KMS-11 (cell line): ENCODE measurements around the gene CNGB1.

Source experiments
- H2AFZ ChIP-seq: fragments of 200-600 bp; sonication (generic); 2 replicates; pipeline ENCODE4 v1.6.1; 2016; ENCODE audit warnings: antibody characterized with exemption, mixed run types, low read depth
- H3K27ac ChIP-seq: fragments of 200-600 bp; sonication (generic); 2 replicates; pipeline ENCODE4 v1.6.1; 2016; ENCODE audit warnings: mild to moderate bottlenecking, mixed run types
- H3K27me3 ChIP-seq: fragments of 200-600 bp; sonication (generic); 2 replicates; pipeline ENCODE4 v1.6.1; 2017; ENCODE audit warnings: mild to moderate bottlenecking, low read depth, mixed run types, moderate library complexity; ENCODE audit not compliant: insufficient read depth
- H3K36me3 ChIP-seq: fragments of 200-600 bp; sonication (generic); 2 replicates; pipeline ENCODE4 v1.6.1; 2017; ENCODE audit warnings: mild to moderate bottlenecking, mixed run types; ENCODE audit not compliant: insufficient read depth
- H3K4me1 ChIP-seq: fragments of 200-600 bp; sonication (generic); 2 replicates; pipeline ENCODE4 v1.6.1; 2016; ENCODE audit warnings: mild to moderate bottlenecking, low read depth, mixed run types; ENCODE audit not compliant: poor library complexity, severe bottlenecking
- H3K4me2 ChIP-seq: fragments of 200-600 bp; sonication (generic); 2 replicates; pipeline ENCODE4 v1.7.0; 2016; ENCODE audit warnings: mild to moderate bottlenecking, mixed run types
- H3K4me3 ChIP-seq: fragments of 200-600 bp; sonication (generic); IDR thresholded peaks from 2 replicates; pipeline ENCODE4 v1.6.1; 2017; ENCODE audit warnings: low read depth, low read length, mixed read lengths; ENCODE audit not compliant: insufficient read depth
- H3K79me2 ChIP-seq: fragments of 200-600 bp; sonication (generic); 2 replicates; pipeline ENCODE4 v1.6.1; 2016; ENCODE audit warnings: low read depth, mixed run types; ENCODE audit not compliant: insufficient read depth
- H3K9ac ChIP-seq: fragments of 200-600 bp; sonication (generic); 2 replicates; pipeline ENCODE4 v1.6.1; 2016; ENCODE audit warnings: mild to moderate bottlenecking, mixed run types
- H4K20me1 ChIP-seq: fragments of 200-600 bp; sonication (generic); 2 replicates; pipeline ENCODE4 v1.6.1; 2016; ENCODE audit warnings: mild to moderate bottlenecking, mixed run types; ENCODE audit not compliant: insufficient read depth
- CTCF ChIP-seq: fragments of 200-600 bp; sonication (generic); conservative IDR thresholded peaks from 2 replicates; pipeline ENCODE4 v1.6.1; 2017; ENCODE audit warnings: low read depth, mild to moderate bottlenecking, antibody characterized with exemption, low read length, moderate library complexity, mixed read lengths

Gene CNGB1

DNA sequence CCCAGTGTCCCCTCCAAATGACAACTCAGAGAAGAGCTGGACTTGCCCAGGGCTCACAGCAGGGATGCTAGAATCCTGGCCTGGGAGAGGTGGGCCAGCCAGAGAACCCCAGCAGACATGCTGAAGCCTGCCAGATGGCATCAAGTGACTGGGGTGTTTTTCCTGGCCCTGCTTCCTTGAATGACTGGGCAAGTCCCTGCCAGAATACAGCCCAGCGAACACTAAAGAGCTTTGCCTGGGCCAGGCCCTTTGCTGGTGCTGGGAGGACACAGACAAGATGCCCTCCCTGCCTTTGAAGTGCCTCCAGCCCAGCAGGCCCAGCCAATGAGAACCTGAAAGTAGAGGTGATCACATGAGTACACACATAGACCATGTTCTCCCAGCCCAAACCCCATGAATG is 18.0 kb upstream of the CNGB1 start:
- Histone ChIP-seq H3K9ac (no peak overlapping the region), H3K4me3 (no peak overlapping the region), H3K4me1 (no peaks in the 10 kb centered on the region), H3K27me3 (no peaks in the 10 kb centered on the region), H4K20me1 (no peaks in the 10 kb centered on the region), H3K36me3 (no peaks in the 10 kb centered on the region), H3K79me2 (no peaks in the 10 kb centered on the region), H3K4me2 (no peak overlapping the region), H3K27ac (no peak overlapping the region), H2AFZ (no peak overlapping the region)
- TF ChIP-seq CTCF, result no peak

DNA sequence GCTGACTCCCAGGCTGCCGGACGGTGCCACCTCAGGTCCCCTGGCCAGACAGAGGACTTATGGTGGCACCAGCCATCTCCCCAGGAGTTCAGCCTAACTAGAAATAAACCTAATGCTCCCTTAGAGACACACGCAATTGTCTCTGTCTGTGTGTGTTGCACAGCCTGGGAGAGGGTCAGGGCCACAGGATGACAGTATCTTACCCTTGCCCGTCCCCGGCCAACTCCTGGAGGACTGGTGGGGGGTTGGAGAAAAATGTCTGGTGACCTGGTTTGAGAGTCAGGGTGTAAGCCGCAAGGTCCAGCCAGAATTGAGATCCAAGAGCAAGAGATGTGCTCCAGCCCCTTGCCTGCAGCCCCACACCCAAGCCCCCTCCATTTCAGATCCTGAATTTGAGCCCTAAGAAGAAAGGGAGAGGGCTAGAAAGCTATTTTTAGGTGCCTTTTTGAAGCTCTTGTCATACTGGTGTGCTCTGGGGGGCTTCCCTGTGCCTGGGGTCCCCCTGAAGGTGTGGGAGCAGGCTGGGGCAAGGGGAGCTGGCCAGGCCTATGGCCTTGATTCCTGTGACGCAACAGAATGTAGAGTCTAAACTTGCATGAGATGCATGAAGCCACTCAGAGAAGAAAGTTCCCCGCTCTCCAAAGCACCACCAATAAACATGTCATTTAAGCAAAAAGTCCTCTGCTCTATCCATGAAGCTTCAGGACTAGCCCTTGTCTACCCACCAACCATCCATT is 16.7 kb upstream of the CNGB1 start:
- H3K9ac ChIP-seq, result no peak overlapping the region
- no peaks in the 10 kb centered on the region for H3K27me3 ChIP-seq
- H3K4me1 ChIP-seq, result peaks cover 4% of the 10 kb centered on the region
- no peaks in the 10 kb centered on the region for H3K79me2 ChIP-seq
- no peaks in the 10 kb centered on the region for H4K20me1 ChIP-seq
- H2AFZ ChIP-seq, result no peak overlapping the region
- no peak for TF ChIP-seq CTCF
- no peaks in the 10 kb centered on the region for H3K36me3 ChIP-seq
- no peak overlapping the region for H3K4me2 ChIP-seq
- H3K27ac ChIP-seq, result no peak overlapping the region
- H3K4me3 ChIP-seq, result no peak overlapping the region

- H3K27ac ChIP-seq, result no peak overlapping the region
- H2AFZ ChIP-seq, result no peak overlapping the region
- TF ChIP-seq CTCF, result no peak
- H3K79me2 ChIP-seq, result no peaks in the 10 kb centered on the region
- H3K36me3 ChIP-seq, result no peaks in the 10 kb centered on the region
- H3K9ac ChIP-seq, result no peak overlapping the region
- no peaks in the 10 kb centered on the region for H4K20me1 ChIP-seq
- H3K27me3 ChIP-seq, result no peaks in the 10 kb centered on the region
- peaks cover 16% of the 10 kb centered on the region for H3K4me1 ChIP-seq
- no peak overlapping the region for H3K4me2 ChIP-seq
- H3K4me3 ChIP-seq, result no peak overlapping the region
Measured at GRCh38 chr16:57986196-57986595, 15.3 kb upstream of the CNGB1 start.

DNA sequence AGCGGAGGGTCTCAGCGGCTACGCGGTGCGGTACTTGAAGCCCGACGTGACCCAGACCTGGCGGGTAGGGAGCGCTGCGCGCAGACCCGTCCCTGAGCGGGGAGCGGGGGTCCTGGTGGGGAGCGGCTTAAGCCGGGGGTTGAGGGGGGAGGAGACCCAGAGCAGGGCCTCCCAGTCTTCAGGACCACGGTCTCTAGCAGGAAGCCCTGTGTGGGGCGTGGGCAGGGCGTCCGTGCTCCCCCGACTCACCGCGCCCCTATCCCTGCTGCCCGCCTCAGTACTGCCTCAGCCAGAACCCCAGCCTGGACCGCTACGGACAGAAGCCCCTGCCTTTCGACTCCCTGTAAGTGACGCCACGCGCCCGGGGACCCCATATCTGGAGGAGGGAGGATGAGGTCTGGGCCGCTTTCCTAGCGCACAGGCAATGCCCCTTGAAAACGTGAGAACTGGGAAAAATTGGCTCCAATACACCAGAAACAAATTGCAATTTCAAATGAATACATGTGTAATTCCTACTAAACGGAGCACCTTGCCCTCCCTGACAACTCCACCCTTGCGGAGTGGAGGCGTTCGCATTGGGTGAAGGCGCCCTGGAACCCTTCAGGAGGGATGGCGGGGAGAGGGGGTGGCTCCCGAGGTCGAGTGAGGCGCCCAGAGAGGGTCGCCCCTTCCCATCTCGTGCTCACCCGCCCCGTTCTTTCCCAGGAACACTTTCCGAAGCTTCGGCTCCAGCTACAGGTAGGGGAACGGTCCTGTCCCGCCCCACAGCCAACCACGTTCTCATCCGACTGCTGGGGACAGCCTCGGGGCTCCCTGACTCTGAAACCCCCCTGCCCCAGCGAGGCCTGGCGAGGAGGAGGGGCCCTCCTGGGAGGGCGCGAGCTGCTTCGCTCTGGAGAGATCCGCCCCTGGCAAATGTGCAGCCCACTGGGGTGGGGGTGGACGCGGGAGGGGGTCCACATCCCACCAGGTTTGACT is 14.6 kb upstream of the CNGB1 start:
- H3K27me3 ChIP-seq, result no peaks in the 10 kb centered on the region
- H3K36me3 ChIP-seq, result no peaks in the 10 kb centered on the region
- no peak for TF ChIP-seq CTCF
- H3K4me3 ChIP-seq, result no peak overlapping the region
- no peak overlapping the region for H3K9ac ChIP-seq
- peaks cover 24% of the 10 kb centered on the region for H3K4me1 ChIP-seq
- no peaks in the 10 kb centered on the region for H4K20me1 ChIP-seq
- H2AFZ ChIP-seq, result no peak overlapping the region
- no peaks in the 10 kb centered on the region for H3K79me2 ChIP-seq
- no peak overlapping the region for H3K27ac ChIP-seq
- H3K4me2 ChIP-seq, result no peak overlapping the region
